ENCODE measurements around the gene ZNF311.
"Not testable (repeated sequence)": the region's sequence is repeated elsewhere in the genome, so short reads cannot be mapped to it uniquely, and the experiment has no call there.

ZNF311 gene

GRCh38 chr6:28979679-28980078, 25.4 kb downstream of the ZNF311 start:
- no peak overlapping the region for H3K4me3 ChIP-seq (replicated peaks; ENCODE audit: low read depth, low read length)
- no peak for TF ChIP-seq CTCF (IDR thresholded peaks at IDR 0.05; ENCODE audit: low read length, missing control alignments)
- no peak for DNase-seq (ENCODE audit: low read depth)

GRCh38 chr6:28978959-28979561, 26.1 kb downstream of the ZNF311 start:
- no peak for DNase-seq (ENCODE audit: low read depth)
- H3K4me3 ChIP-seq (replicated peaks; ENCODE audit: low read depth, low read length): no peak overlapping the region
- TF ChIP-seq CTCF (IDR thresholded peaks at IDR 0.05; ENCODE audit: low read length, missing control alignments): no peak

GRCh38 chr6:28978133-28978491, 27.0 kb downstream of the ZNF311 start:
- H3K4me3 ChIP-seq (replicated peaks; ENCODE audit: low read depth, low read length): no peak overlapping the region
- no peak for DNase-seq (ENCODE audit: low read depth)
- no peak for TF ChIP-seq CTCF (IDR thresholded peaks at IDR 0.05; ENCODE audit: low read length, missing control alignments)

GRCh38 chr6:28977341-28978132, 27.6 kb downstream of the ZNF311 start:
- no peak for TF ChIP-seq CTCF (IDR thresholded peaks at IDR 0.05; ENCODE audit: low read length, missing control alignments)
- H3K4me3 ChIP-seq (replicated peaks; ENCODE audit: low read depth, low read length): peak overlapping the region; percentile 46
- peak; percentile 78 for DNase-seq (ENCODE audit: low read depth)

GRCh38 chr6:28976677-28977076, 28.4 kb downstream of the ZNF311 start:
- no peak for DNase-seq (ENCODE audit: low read depth)
- TF ChIP-seq CTCF (IDR thresholded peaks at IDR 0.05; ENCODE audit: low read length, missing control alignments): no peak
- no peak overlapping the region for H3K4me3 ChIP-seq (replicated peaks; ENCODE audit: low read depth, low read length)

GRCh38 chr6:28974505-28974904, 30.6 kb downstream of the ZNF311 start:
- H3K4me3 ChIP-seq (replicated peaks; ENCODE audit: low read depth, low read length): no peak overlapping the region
- DNase-seq (ENCODE audit: low read depth): no peak
- no peak for TF ChIP-seq CTCF (IDR thresholded peaks at IDR 0.05; ENCODE audit: low read length, missing control alignments)

GRCh38 chr6:28970056-28970455, 35.1 kb downstream of the ZNF311 start:
- not testable (repeated sequence) for H3K4me3 ChIP-seq (replicated peaks; ENCODE audit: low read depth, low read length); DNase-seq (ENCODE audit: low read depth)

Measured in fibroblast of pulmonary artery (primary cell).